Activated CD4-positive, alpha-beta T cell treated with anti-CD3 and anti-CD28 coated beads, Interleukin-2, Interleukin-4, amounts not matched to agents 100 ng/mL and 50 ng/mL, durations not matched to agents 16 hours and 8 hours (primary cell): ENCODE data around the gene LRFN2.
A peak's percentile ranks its signal among the peaks of the same experiment; 100 is the strongest.

Experiments used
- DNase-seq: peaks from one replicate; pipeline ENCODE4 v3.0.0-alpha.2; 2020; ENCODE audit warnings: low spot score

LRFN2 gene

GRCh38 chr6:40517654-40518053, 69.5 kb downstream of the LRFN2 start:
- DNase-seq = no peak

- no peak for DNase-seq
Measured at GRCh38 chr6:40516429-40516828, 70.7 kb downstream of the LRFN2 start.

GRCh38 chr6:40512340-40512739, 74.8 kb downstream of the LRFN2 start:
- no peak for DNase-seq

- no peak for DNase-seq
Measured at GRCh38 chr6:40511884-40512283, 75.3 kb downstream of the LRFN2 start.

GRCh38 chr6:40510442-40510841, 76.7 kb downstream of the LRFN2 start:
- DNase-seq = no peak

GRCh38 chr6:40509716-40510260, 77.4 kb downstream of the LRFN2 start:
- no peak for DNase-seq

- peak; percentile 11 for DNase-seq
Measured at GRCh38 chr6:40509086-40509485, 78.1 kb downstream of the LRFN2 start.

- no peak for DNase-seq
Measured at GRCh38 chr6:40506954-40507353, 80.2 kb downstream of the LRFN2 start.

GRCh38 chr6:40505191-40505810, 81.9 kb downstream of the LRFN2 start:
- no peak for DNase-seq

GRCh38 chr6:40504274-40504673, 82.9 kb downstream of the LRFN2 start:
- DNase-seq = no peak

GRCh38 chr6:40500227-40500626, 86.9 kb downstream of the LRFN2 start:
- no peak for DNase-seq

GRCh38 chr6:40499215-40499614, 87.9 kb downstream of the LRFN2 start:
- DNase-seq = no peak

GRCh38 chr6:40498148-40498547, 89.0 kb downstream of the LRFN2 start:
- DNase-seq = no peak

- no peak for DNase-seq
Measured at GRCh38 chr6:40492187-40492586, 95.0 kb downstream of the LRFN2 start.

GRCh38 chr6:40490508-40490907, 96.7 kb downstream of the LRFN2 start:
- DNase-seq = no peak

- no peak for DNase-seq
Measured at GRCh38 chr6:40489798-40490197, 97.4 kb downstream of the LRFN2 start.

- DNase-seq = no peak
Measured at GRCh38 chr6:40486576-40486975, 100.6 kb downstream of the LRFN2 start.

- DNase-seq = no peak
Measured at GRCh38 chr6:40485795-40486194, 101.4 kb downstream of the LRFN2 start.

- DNase-seq = no peak
Measured at GRCh38 chr6:40485300-40485699, 101.9 kb downstream of the LRFN2 start.

- no peak for DNase-seq
Measured at GRCh38 chr6:40484066-40484465, 103.1 kb downstream of the LRFN2 start.

GRCh38 chr6:40482532-40482931, 104.6 kb downstream of the LRFN2 start:
- no peak for DNase-seq

- no peak for DNase-seq
Measured at GRCh38 chr6:40480678-40481077, 106.5 kb downstream of the LRFN2 start.

- DNase-seq = no peak
Measured at GRCh38 chr6:40479706-40480105, 107.5 kb downstream of the LRFN2 start.
